Measurements from ENCODE around the gene SLAMF1. TPM values are rescaled to one million over a fixed set of nuclear protein-coding genes. Genes with fewer than 3 reads are reported as not detected.

SLAMF1 gene
- total and polyA plus RNA-seq, 9 of the 15 experiments (the other 6 are each of a cell fraction or from before 2014, with no cell fraction given): 0.04 to 0.17 (median 0.11) TPM; not detected in 4

- TF ChIP-seq RREB1 (CRISPR knock-in tag; IDR thresholded peaks at IDR 0.05) (0 out of 2 replicates have a peak, but pooled peaks have one; percentile 54), ZNF589 (CRISPR knock-in tag; IDR thresholded peaks at IDR 0.05; ENCODE audit: low read depth) (peak; percentile 90), E2F3 (CRISPR knock-in tag; IDR thresholded peaks at IDR 0.05) (peak; percentile 56; the same call in 1 of the 2 replicates), ZNF41 (CRISPR knock-in tag; conservative IDR thresholded peaks at IDR 0.05) (peak; percentile 80), CTBP1 (IDR thresholded peaks at IDR 0.05; ENCODE audit: borderline replicate concordance) (peak; percentile 88), MAZ (CRISPR knock-in tag; conservative IDR thresholded peaks at IDR 0.05 in 1 of 2, IDR thresholded peaks at IDR 0.05 in 1 of 2) (peak in 1 of 2 experiments; percentile 39; a peak in 2 of 4 replicates), PKNOX1 (IDR thresholded peaks at IDR 0.05) (0 out of 2 replicates have a peak, but pooled peaks have one; percentile 11), ZKSCAN3 (CRISPR knock-in tag; IDR thresholded peaks at IDR 0.05) (0 out of 2 replicates have a peak, but pooled peaks have one; percentile 19), TCFL5 (CRISPR knock-in tag; conservative IDR thresholded peaks at IDR 0.05) (peak; percentile 75), ARID1B (IDR thresholded peaks at IDR 0.05) (peak; percentile 21; the same call in 1 of the 2 replicates), ETV1 (tag; conservative IDR thresholded peaks at IDR 0.05; ENCODE audit: low read depth) (peak; percentile 44; the same call in 1 of the 2 replicates), OTX1 (CRISPR knock-in tag; IDR thresholded peaks at IDR 0.05) (peak; percentile 47; the same call in 1 of the 2 replicates), PYGO2 (tag; IDR thresholded peaks at IDR 0.05) (peak; percentile 66; the same call in 1 of the 2 replicates), HIVEP1 (CRISPR knock-in tag; IDR thresholded peaks at IDR 0.05) (peak; percentile 71; the same call in 1 of the 2 replicates)
- TF ChIP-seq, protein P1, sequence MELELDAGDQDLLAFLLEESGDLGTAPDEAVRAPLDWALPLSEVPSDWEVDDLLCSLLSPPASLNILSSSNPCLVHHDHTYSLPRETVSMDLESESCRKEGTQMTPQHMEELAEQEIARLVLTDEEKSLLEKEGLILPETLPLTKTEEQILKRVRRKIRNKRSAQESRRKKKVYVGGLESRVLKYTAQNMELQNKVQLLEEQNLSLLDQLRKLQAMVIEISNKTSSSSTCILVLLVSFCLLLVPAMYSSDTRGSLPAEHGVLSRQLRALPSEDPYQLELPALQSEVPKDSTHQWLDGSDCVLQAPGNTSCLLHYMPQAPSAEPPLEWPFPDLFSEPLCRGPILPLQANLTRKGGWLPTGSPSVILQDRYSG (tag; conservative IDR thresholded peaks at IDR 0.05; ENCODE audit: low read depth): peak; percentile 83
- TF ChIP-seq, protein P2, sequence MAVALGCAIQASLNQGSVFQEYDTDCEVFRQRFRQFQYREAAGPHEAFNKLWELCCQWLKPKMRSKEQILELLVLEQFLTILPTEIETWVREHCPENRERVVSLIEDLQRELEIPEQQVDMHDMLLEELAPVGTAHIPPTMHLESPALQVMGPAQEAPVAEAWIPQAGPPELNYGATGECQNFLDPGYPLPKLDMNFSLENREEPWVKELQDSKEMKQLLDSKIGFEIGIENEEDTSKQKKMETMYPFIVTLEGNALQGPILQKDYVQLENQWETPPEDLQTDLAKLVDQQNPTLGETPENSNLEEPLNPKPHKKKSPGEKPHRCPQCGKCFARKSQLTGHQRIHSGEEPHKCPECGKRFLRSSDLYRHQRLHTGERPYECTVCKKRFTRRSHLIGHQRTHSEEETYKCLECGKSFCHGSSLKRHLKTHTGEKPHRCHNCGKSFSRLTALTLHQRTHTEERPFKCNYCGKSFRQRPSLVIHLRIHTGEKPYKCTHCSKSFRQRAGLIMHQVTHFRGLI (CRISPR knock-in tag; IDR thresholded peaks at IDR 0.05): peak; percentile 82
These were observed 5.3 kb upstream of the SLAMF1 start (continued) for GRCh38 chr1:160652065-160652641.
